Measurements from ENCODE around the gene CP. TPM values are rescaled to one million over a fixed set of nuclear protein-coding genes. Genes with fewer than 3 reads are reported as not detected.

CP gene
- total RNA-seq, 1 experiment from 2014 or later: 6.8 TPM

GRCh38 chr3:149195221-149195620, 26.4 kb downstream of the CP start:
- intact Hi-C loops (cut with micrococcal nuclease; ENCODE audit: unreplicated experiment): no loop called here

GRCh38 chr3:149188494-149188893, 33.1 kb downstream of the CP start:
- Mint-ChIP-seq H3K27ac (ENCODE audit: unreplicated experiment) (no peak overlapping the region), H3K36me3 (ENCODE audit: insufficient read depth, unreplicated experiment) (no peaks in the 10 kb centered on the region), H3K4me1 (ENCODE audit: low read depth, unreplicated experiment) (peaks cover 15% of the 10 kb centered on the region), H3K4me3 (ENCODE audit: unreplicated experiment) (no peak overlapping the region), H3K9me3 (ENCODE audit: unreplicated experiment) (no peaks in the 10 kb centered on the region), H3K27me3 (ENCODE audit: insufficient read depth, unreplicated experiment) (no peaks in the 10 kb centered on the region)
- no peaks in the 10 kb centered on the region for H3K27me3 ChIP-seq (replicated peaks; ENCODE audit: control insufficient read depth, insufficient read depth, low read length)
- H3K4me1 ChIP-seq: peaks cover 21% of the 10 kb centered on the region
- no peak overlapping the region for H3K4me3 ChIP-seq (ENCODE audit: low read depth, low read length)
- BruUV-seq (replicated peaks): no TSS peak
- no peaks in the 10 kb centered on the region for H3K36me3 ChIP-seq (ENCODE audit: control insufficient read depth, insufficient read depth, low read length)
- no peak for DNase-seq
- ChIA-PET POLR2A (no interaction called here), CTCF (interaction anchor here (0.5 to 0.7 kb wide), 2 partner anchors 93 to 233 kb away, joined by 3 to 11 read pairs; no protein-coding TSS in a partner anchor)
- TF ChIP-seq CTCF (IDR thresholded peaks at IDR 0.05; ENCODE audit: insufficient read depth in 1 of 2, low read depth in 1 of 2, low read length in 1 of 2, severe bottlenecking in 1 of 2, unreplicated experiment in 1 of 2): no peak
- no peaks in the 10 kb centered on the region for H3K9me3 ChIP-seq
- intact Hi-C loops (cut with micrococcal nuclease; ENCODE audit: unreplicated experiment): loop anchor here (5.0 kb wide), 1 partner anchor 84 kb away; no protein-coding TSS in a partner anchor

More at GRCh38 chr3:149195221-149195620, 26.4 kb downstream of the CP start:
- no peaks in the 10 kb centered on the region for H3K9me3 Mint-ChIP-seq (ENCODE audit: unreplicated experiment)
- H3K27me3 Mint-ChIP-seq (ENCODE audit: insufficient read depth, unreplicated experiment): no peaks in the 10 kb centered on the region
- no TSS peak for BruUV-seq (replicated peaks)
- Histone ChIP-seq H3K4me3 (ENCODE audit: low read depth, low read length) (no peak overlapping the region), H3K4me1 (peaks cover 13% of the 10 kb centered on the region; the same call in 1 of the 2 replicates), H3K36me3 (ENCODE audit: control insufficient read depth, insufficient read depth, low read length) (no peaks in the 10 kb centered on the region), H3K9me3 (no peaks in the 10 kb centered on the region), H3K27me3 (replicated peaks; ENCODE audit: control insufficient read depth, insufficient read depth, low read length) (no peaks in the 10 kb centered on the region)
- POLR2A ChIA-PET: no interaction called here
- H3K4me3 Mint-ChIP-seq (ENCODE audit: unreplicated experiment): no peak overlapping the region
- H3K4me1 Mint-ChIP-seq (ENCODE audit: low read depth, unreplicated experiment): peaks cover 13% of the 10 kb centered on the region
- DNase-seq: no peak
- no peak for TF ChIP-seq CTCF (IDR thresholded peaks at IDR 0.05; ENCODE audit: insufficient read depth in 1 of 2, low read depth in 1 of 2, low read length in 1 of 2, severe bottlenecking in 1 of 2, unreplicated experiment in 1 of 2)
- H3K27ac Mint-ChIP-seq (ENCODE audit: unreplicated experiment): no peak overlapping the region
- CTCF ChIA-PET: no interaction called here
- H3K36me3 Mint-ChIP-seq (ENCODE audit: insufficient read depth, unreplicated experiment): no peaks in the 10 kb centered on the region

GRCh38 chr3:149186721-149187120, 34.9 kb downstream of the CP start:
- Mint-ChIP-seq H3K4me3 (ENCODE audit: unreplicated experiment) (no peak overlapping the region), H3K27me3 (ENCODE audit: insufficient read depth, unreplicated experiment) (no peaks in the 10 kb centered on the region), H3K4me1 (ENCODE audit: low read depth, unreplicated experiment) (peaks cover 15% of the 10 kb centered on the region), H3K9me3 (ENCODE audit: unreplicated experiment) (no peaks in the 10 kb centered on the region), H3K36me3 (ENCODE audit: insufficient read depth, unreplicated experiment) (no peaks in the 10 kb centered on the region), H3K27ac (ENCODE audit: unreplicated experiment) (peak overlapping the region; percentile 57)
- intact Hi-C loops (cut with micrococcal nuclease; ENCODE audit: unreplicated experiment): loop anchor here (5.0 kb wide), 1 partner anchor 86 kb away; no protein-coding TSS in a partner anchor
- POLR2A ChIA-PET: no interaction called here
- Histone ChIP-seq H3K27me3 (replicated peaks; ENCODE audit: control insufficient read depth, insufficient read depth, low read length) (no peaks in the 10 kb centered on the region), H3K36me3 (ENCODE audit: control insufficient read depth, insufficient read depth, low read length) (no peaks in the 10 kb centered on the region), H3K4me1 (peaks cover 26% of the 10 kb centered on the region), H3K9me3 (no peaks in the 10 kb centered on the region), H3K4me3 (ENCODE audit: low read depth, low read length) (no peak overlapping the region)
- no peak for TF ChIP-seq CTCF (IDR thresholded peaks at IDR 0.05; ENCODE audit: insufficient read depth in 1 of 2, low read depth in 1 of 2, low read length in 1 of 2, severe bottlenecking in 1 of 2, unreplicated experiment in 1 of 2)
- DNase-seq: no peak
- BruUV-seq (replicated peaks): no TSS peak
- CTCF ChIA-PET: no interaction called here
